Measurements from ENCODE around the gene PLA2G2F. TPM values are rescaled to one million over a fixed set of nuclear protein-coding genes. Genes with fewer than 3 reads are reported as not detected.

The PLA2G2F gene
- total RNA-seq, 1 experiment from 2014 or later: not detected

DNA sequence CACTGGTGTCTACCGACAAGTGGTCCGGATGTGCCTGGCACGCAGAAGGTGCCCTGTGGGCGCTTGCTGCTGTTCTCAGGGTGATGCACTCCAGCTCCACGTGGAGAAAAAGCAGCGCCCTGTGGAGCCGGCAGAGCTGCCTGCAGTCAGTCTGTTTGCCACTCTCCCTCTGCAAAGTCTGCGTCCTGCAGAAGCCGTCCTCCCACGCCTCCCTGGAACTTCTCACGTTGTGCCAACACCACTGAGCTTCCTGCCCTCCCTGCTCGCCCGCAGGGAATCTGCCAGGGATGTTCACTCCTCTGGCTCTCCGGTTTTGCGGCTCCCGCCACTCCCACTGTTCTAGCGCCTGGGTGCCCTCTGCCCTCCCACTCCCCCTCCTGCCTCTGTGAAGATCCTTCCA lies 26.9 kb downstream of the PLA2G2F start:
- no peak for DNase-seq (ENCODE audit: extremely low read depth, low read depth)

DNA sequence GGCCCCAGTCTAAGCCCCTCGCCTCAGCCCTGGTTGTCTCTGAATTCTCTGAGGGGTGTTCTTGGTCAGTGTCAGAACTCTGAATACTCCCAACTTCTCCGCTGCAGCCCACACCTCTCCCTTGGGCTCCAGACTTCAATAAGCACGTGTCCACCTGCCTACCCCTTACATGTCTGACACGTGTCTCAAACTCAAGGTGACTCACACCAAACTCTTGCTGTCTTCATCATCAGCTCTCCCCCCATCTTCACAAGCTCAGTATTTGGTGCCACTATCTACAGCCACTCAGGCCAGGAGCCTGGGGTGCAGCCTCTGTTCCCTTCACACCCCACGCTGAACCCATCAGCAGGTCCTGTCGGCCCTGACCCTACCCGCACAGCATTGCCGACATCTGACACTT lies 28.0 kb downstream of the PLA2G2F start:
- no peak for DNase-seq (ENCODE audit: extremely low read depth, low read depth)

DNA sequence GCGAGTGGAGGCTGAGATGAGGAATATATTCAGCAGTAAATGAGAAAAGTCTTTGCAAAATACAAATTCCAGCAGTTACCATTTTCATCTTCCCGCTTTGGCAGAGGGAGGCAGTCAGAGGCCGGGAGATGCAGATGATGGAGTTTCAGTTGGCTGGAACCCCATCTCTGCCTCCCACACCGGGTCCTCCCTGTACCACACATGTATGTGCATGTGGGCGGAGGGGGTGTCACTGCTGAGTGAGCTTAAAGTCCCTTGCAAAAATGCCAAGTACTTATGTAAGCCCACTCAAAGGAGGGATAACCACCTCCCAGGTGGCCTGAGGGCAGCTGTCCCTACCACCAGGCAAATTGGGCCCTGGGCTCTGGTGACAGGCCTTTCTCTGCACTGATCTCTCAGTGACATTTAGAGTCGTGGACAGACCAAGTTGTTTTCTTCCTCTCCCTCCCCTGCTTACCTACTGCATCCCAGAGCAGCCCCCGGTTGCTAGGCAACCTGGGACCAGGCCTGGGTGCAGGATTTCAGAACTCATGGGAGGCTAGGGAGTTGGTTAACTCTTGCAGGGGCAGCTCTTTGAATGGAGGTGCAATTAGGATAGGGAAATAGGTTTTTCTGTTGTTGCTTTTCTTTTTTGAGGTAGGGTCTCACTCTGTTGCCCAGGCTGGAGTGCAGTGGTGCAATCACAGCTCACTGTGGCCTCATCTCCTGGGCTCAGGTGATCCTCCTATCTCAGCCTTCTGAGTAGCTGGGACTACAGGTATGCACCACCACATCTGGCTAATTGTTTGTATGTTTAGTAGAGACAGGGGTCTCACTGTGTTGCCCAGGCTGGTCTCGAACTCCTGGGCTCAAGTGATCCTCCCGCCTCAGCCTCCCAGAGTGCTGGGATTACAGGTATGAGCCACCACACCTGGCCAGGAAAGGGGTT lies 29.7 kb downstream of the PLA2G2F start:
- DNase-seq (ENCODE audit: extremely low read depth, low read depth): no peak

DNA sequence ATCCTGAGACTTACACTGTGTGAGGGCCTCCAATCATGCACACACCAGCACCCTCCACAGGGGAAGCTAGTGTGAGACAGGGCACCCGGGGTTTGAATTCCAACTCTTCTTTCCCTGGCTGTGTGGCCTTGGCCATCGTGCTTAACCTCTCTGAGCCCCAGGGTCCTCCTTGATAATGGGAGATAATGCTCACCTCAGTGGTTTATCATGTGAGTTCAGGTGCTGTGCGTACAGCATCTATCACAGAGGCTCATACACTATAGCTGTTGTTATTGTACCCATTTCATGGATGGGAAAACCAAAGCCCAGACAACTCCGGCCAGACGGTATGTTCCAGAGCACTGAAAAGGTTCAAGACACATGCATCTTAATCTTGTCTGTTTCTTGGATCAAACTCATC lies 30.8 kb downstream of the PLA2G2F start:
- no peak for DNase-seq (ENCODE audit: extremely low read depth, low read depth)

DNA sequence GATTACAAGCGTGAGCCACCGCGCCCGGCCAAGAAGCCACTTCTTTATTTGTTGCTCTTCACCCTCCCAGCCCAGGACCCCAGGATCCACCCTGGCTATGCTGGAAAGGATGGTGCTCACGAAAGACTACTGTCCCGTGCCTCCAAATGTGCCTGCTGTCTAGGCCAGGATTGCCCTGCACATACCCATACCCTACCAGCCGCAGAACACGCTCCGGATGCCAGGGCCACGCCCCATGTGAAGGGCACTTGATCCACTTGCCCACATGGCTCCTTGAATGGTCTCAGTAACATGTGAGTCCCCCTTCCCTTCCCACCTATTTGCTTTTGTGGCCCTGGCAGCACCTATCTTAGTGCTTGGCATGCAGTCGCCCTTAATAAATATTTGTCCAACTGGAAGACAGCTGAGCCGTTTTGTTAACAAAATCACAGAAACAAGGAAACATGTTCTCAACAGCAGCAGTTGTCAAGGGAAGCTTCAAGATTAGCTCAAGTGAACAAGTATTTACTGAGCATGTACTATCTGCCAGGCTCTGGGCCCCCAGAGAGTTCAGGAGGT lies 33.0 kb downstream of the PLA2G2F start:
- DNase-seq (ENCODE audit: extremely low read depth, low read depth): no peak

DNA sequence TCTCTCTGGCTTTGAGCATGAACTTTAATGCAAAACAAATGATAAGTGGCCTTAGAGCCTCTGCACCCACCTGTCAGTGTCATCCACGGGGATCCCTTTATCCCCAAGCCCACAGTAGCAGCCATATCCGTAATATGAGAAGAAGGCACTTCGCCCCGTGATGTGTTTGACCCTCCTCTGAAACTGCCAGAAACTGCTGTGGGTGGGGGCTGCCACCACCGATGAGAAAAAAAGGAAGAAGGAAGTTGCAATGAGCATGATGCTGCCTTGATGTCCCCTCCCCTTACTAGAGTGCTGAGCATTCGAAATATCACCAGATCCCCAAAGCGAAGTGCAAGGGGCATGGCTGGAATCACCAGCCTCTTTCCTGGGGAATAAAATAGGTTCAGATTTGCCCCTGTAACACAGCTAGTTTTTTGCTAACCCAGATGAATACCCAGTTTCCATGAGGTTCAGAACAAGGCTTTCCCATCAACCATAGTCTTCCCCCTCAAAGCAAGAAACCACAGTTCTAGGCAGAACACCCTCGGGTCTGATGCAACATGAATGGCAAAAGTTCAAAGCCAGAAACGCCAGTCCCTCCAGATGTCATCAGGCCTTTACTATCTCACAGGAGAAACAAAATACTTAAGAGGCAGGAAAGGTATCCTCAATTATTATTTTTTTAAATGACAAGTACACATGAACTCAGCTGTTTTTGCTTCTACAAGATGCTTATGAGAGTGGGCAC lies 36.0 kb downstream of the PLA2G2F start:
- DNase-seq (ENCODE audit: extremely low read depth, low read depth): no peak

DNA sequence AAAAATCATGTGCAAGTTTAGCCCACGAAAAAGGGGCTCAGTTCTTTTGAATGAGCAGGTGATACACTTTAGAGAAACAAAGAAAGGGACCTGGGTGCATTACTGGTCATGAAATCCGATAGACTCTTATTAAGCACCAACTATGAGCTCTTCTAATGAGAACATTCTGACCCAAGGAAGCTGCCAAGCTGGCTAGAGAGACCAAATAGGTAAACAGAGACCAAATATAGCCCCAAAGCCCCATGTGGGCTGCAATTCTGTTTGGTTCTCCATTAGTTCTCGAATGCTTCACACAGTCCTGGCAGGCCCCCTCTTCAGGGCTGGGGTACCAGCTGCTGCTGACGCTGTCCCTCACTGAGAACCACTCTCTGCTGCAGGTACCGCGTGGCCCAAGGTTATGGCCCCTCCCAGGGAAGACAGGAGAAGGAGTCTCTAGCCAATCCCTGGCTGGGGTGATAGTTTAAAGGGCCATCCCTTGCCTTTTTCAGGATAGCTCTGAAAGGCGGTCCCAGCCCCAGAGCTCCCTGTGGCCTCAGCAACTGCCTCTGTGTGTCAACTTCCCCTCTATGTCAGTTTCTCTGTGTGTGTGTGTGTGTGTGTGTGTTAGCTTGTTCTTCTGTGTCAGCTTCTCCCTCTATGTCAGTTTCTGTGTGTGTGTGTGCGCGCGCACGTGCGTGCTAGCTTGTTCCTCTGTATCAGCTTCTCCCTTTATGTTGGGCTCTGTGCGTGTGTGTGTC lies 39.7 kb downstream of the PLA2G2F start:
- DNase-seq (ENCODE audit: extremely low read depth, low read depth): no peak

DNA sequence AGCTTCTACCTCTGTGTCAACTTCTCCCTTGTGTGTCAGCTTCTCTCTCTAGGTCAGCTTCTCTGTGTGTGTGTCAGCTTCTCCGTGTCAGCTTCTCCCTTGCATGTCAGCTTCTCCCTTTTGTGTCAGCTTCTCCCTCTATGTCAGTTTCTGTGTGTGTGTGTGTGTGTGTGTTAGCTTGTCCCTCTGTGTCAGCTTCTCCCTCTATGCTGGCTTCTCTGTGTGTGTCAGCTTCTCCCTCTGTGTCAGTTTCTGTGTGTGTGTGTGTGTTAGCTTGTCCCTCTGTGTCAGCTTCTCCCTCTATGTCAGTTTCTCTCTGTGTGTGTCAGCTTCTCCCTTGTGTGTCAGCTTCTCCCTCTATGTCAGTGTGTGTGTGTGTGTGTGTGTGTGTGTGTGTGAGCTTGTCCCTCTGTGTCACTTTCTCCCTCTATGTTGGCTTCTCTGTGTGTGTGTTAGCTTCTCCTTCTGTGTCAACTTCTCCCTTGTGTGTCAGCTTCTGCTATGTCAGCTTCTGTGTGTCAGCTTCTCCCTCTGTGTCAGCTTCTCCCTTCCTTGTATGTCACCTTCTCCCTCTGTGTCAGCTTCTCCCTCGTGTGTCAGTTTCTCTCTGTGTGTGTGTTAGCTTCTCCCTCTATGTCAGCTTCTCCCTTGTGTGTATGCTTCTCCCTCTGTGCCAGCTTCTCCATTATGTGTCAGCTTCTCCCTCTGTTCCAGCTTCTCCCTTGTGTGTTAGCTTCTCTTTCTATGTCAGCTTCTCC lies 40.4 kb downstream of the PLA2G2F start:
- DNase-seq (ENCODE audit: extremely low read depth, low read depth): no peak

DNA sequence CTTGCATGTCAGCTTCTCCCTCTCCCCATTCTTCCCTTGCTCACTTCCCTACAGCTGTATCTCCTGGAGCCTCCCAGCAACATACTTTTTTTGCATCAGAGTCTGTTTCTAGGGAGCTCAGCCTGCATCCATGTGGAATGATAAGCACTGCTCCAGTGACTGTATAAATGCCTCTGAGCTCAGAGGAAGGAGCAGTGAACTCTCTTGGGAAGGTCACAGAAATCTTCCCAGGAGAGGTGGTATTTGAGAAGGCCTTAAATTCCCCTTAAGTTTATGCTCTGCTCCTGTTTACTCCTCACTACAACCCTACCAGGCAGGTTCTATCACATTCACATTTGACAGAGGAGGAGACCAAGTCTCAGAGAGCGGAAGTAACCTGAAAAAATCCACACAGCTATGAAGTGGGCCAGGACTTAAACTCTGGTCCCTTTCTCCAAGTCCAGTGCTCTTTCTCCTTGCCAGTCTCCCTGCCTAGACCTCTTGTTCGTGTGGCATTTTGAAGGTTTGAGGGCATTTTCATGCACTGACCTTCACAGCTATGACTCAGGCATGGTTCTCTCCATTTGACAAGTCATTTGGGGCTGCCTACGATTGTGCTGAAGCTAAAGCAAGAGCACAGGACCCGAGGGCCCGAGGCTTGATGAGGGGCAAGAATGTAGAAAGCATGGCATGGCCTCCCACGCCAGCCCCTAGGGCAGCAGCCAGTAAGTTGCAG lies 41.2 kb downstream of the PLA2G2F start:
- no peak for DNase-seq (ENCODE audit: extremely low read depth, low read depth)

DNA sequence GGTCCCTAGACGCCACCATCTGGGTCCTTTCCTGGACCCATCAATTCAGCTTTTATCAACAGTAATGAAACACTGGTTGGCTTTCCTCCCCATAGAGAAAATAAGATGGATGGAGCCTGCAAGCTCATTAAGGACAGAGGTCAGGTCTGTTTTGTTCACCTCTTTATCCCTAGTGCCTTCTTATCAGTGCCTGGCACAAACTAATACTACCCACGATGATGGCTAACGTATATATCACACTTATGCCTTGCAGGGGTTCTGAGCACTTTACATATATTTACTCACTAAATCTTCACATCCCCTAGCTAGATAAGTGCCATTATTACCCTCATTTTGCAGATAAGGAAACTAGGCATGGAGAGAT lies 41.7 kb downstream of the PLA2G2F start:
- no peak for DNase-seq (ENCODE audit: extremely low read depth, low read depth)

DNA sequence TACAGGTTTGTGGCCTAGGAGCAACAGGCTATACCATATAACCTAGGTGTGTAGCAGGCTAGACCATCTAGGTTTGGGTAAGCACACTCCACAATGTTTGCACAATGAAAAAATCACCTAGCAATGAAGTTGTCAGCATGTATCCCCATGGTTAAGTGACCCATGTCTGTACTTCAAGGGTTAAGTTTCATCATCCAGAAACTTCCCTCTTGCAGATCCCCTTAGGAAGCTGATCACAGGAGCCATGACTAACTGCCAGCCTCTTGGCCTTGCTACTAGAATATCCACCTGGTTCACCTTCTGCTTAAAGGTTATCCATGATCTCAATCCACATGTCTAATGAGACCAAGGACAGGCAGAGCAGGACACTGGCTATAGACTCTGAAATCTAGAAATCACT lies 43.3 kb downstream of the PLA2G2F start:
- no peak for DNase-seq (ENCODE audit: extremely low read depth, low read depth)

DNA sequence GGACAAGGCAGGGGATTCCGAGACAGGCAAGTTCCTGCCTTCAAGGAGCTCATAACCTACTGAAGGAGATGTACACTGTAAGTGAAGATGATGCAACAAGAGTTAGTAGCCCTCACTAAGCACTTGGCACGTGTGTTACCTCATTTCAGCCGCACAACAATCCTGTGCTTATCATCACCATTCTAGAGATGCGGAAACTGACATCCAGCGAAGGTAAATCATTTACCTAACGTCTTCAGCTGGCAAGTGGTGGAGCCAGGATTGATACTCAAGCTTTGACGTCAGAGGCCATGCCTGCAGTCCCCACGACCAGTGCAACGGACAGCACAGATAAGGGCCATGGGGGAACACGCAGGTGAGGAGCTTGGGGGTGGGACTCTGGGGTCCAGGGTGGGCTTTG lies 43.9 kb downstream of the PLA2G2F start:
- no peak for DNase-seq (ENCODE audit: extremely low read depth, low read depth)

DNA sequence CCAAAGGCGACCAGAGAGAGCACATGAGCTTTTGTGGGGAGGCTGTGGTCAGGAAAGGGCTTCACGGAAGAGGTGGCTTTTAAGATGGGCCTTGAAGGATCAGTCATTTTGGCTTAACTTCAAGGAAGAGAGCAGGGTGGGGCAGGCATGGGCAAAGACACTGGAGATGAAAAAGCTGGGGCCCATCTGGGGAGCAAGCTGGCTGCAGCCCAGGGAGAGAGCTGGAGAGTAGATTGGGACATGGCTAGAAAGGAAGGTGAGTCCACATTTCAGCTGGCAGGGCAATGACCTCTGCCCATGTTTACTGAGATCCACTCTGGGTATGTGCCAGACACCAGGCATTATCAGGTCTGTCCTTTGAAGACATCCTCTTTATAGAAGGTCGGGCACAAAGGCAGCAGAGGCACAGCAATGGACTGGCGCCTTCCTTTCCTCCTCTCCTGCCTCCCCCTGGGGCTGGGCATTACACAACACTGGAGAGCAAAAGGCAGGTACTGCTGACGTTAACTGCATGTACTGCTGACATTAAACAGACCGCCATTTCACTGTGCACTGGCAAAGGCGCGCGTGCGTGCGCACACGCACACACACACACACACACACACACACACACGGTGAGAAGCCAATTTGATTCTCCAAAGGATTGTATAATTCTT lies 44.6 kb downstream of the PLA2G2F start:
- no peak for DNase-seq (ENCODE audit: extremely low read depth, low read depth)

DNA sequence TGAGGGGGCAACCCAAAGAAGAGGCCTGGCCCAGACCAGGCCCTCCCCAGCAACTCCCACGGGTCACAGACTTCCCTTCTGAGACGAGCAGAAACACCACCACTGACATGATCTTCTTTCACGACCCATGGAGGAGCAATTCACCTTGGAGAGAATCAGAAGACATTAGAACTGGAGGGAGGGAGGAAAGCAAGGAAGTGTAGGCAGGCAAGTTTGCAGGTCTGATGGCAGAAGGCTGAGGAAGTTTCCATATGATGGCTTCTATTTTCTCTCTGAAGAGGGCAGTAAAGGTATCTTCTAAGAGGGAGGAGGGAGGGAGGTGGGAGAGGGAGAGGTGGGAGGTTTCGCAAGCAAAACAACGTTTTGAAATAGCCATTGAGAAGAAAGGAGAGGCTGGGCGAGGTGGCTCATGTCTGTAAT lies 45.4 kb downstream of the PLA2G2F start:
- no peak for DNase-seq (ENCODE audit: extremely low read depth, low read depth)

DNA sequence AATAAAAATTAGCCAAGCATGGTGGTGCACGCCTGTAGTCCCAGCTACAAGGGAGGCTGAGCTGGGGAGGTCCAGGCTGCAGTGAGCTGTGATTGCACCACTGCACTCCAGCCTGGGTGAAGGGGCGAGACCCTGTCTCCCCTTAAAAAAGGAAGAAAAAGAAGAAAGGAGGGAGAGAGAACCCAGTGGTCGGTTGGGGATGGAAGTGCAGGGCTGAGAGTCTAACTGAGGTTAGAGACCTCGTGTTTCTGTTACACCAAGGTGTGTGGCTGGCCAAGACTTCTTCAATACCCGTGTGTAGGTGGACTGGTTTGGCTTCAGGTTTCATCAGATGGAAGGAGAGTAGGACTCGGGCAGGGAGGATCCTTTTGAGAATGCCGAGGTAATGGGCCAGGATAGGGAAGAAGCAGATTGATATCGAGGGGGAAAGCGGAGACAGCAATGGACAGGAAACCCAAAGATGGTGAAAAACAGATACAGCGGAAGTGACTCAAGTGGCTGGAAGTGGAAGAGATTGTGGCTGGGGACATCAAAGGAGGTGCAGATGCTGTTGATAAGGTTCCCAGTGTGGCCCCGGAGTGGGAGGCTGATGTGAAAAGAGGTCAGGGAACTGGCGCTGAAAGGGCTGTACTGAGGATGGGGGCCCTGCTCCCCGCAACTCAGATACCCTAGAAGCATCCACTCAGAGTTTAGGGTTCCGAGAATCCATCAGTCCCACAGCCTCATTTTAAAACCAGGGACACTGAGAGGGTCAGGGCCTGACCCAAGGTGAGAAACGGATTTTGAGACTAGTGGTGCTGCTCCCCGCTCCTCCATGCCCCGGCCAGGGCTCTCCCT lies 46.1 kb downstream of the PLA2G2F start:
- DNase-seq (ENCODE audit: extremely low read depth, low read depth): no peak

DNA sequence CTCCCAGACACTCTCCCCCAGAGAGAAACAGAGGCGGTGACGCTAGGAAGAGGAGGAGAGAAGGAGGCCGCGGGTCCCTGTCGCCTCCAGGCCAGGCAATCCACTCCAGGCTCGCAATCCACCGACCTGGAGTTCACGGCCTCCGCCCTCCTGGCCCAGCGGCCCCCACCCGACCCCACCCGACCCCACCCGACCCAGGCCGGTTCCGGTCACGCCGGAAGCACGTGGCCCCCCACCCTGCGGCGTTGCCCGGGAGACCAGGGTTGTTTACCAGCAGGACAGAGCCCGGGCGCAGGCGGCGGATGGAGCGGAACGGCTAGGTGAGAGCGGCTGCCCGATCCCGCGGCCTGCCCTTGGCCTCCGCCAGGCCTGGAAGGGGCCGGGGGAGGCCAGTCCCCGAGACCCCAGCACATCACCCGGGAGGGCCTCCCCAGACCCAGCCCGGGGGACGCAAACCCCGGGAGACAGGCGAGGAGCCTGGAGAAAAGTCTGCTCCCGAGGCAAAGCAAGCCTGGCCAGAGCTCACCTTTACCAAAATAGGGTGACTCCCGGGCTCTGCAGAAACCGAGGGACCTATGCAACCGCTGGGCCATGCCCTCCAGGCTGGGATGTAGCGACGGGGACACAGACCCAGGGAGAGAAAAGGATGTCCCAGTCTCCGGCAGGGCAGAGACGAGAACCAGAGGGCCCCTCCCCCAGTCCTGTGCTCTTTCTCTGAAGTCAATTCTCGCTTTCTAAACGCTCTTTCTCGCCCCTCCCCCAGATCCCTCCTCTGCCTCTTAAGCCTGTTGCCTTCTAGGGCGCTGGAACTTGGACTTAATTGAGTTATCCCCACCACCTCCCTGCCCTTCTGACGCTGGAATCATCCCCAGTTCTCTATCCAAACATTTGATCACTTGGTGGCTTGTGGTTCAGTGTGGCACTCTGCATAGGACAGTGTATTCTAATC lies 47.0 kb downstream of the PLA2G2F start, which contains the start of the genes PLA2G2C and UBXN10:
TSS of gene PLA2G2C (minus strand) at position 685 of the 949 bp plus-strand sequence. CDS start 9,155 bp downstream, outside the sequence.
TSS of gene UBXN10 (plus strand) at position 263 of the 949 bp plus-strand sequence. CDS start 4,466 bp downstream, outside the sequence.
- DNase-seq (ENCODE audit: extremely low read depth, low read depth): no peak

Measured in NCI-H460 (cell line).